HG02610 (cell line): ENCODE measurements around the gene CBR1.
"Not testable (repeated sequence)": the region's sequence is repeated elsewhere in the genome, so short reads cannot be mapped to it uniquely, and the experiment has no call there.

Source experiments
- ATAC-seq: cut with Tn5 transposase; IDR thresholded peaks from one replicate; pipeline ENCODE4 v1.9.1; 2021; ENCODE audit warnings: mild to moderate bottlenecking, moderate library complexity; ENCODE audit not compliant: unreplicated experiment

Gene CBR1

GRCh38 chr21:36079010-36079649 lies 9.3 kb downstream of the CBR1 start:
- ATAC-seq: peak; percentile 69

- no peak for ATAC-seq
Measured at GRCh38 chr21:36079671-36080070, 9.8 kb downstream of the CBR1 start.

GRCh38 chr21:36080386-36080785 lies 10.6 kb downstream of the CBR1 start:
- ATAC-seq: no peak

- no peak for ATAC-seq
Measured at GRCh38 chr21:36082237-36082664, 12.4 kb downstream of the CBR1 start.

GRCh38 chr21:36087362-36088138 lies 17.7 kb downstream of the CBR1 start:
- no peak for ATAC-seq

- no peak for ATAC-seq
Measured at GRCh38 chr21:36089946-36090345, 20.1 kb downstream of the CBR1 start.

GRCh38 chr21:36092681-36093080 lies 22.9 kb downstream of the CBR1 start:
- no peak for ATAC-seq

GRCh38 chr21:36093512-36093911 lies 23.7 kb downstream of the CBR1 start:
- no peak for ATAC-seq

- ATAC-seq: no peak
Measured at GRCh38 chr21:36096398-36097290, 26.8 kb downstream of the CBR1 start.

GRCh38 chr21:36097427-36098181 lies 27.8 kb downstream of the CBR1 start:
- peak; percentile 40 for ATAC-seq

- ATAC-seq: no peak
Measured at GRCh38 chr21:36098182-36098532, 28.3 kb downstream of the CBR1 start.

GRCh38 chr21:36099000-36099399 lies 29.2 kb downstream of the CBR1 start:
- ATAC-seq: no peak

GRCh38 chr21:36099695-36100211 lies 29.9 kb downstream of the CBR1 start:
- not testable (repeated sequence) for ATAC-seq

GRCh38 chr21:36100971-36101641 lies 31.3 kb downstream of the CBR1 start:
- no peak for ATAC-seq

GRCh38 chr21:36103434-36103833 lies 33.6 kb downstream of the CBR1 start:
- ATAC-seq: no peak

GRCh38 chr21:36104317-36105300 lies 34.8 kb downstream of the CBR1 start:
- ATAC-seq: no peak

GRCh38 chr21:36105327-36105842 lies 35.6 kb downstream of the CBR1 start:
- no peak for ATAC-seq

GRCh38 chr21:36109868-36110267 lies 40.0 kb downstream of the CBR1 start:
- ATAC-seq: no peak

GRCh38 chr21:36111238-36111637 lies 41.4 kb downstream of the CBR1 start:
- no peak for ATAC-seq
